Hippocampal formation (tissue), 2 donors: ENCODE data around the gene LONRF3.

Source experiments
- DNase-seq, 2 donors: peaks; one replicate each; lab custom pipeline; 2025; lab: John Stamatoyannopoulos, UW

Gene LONRF3

DNA sequence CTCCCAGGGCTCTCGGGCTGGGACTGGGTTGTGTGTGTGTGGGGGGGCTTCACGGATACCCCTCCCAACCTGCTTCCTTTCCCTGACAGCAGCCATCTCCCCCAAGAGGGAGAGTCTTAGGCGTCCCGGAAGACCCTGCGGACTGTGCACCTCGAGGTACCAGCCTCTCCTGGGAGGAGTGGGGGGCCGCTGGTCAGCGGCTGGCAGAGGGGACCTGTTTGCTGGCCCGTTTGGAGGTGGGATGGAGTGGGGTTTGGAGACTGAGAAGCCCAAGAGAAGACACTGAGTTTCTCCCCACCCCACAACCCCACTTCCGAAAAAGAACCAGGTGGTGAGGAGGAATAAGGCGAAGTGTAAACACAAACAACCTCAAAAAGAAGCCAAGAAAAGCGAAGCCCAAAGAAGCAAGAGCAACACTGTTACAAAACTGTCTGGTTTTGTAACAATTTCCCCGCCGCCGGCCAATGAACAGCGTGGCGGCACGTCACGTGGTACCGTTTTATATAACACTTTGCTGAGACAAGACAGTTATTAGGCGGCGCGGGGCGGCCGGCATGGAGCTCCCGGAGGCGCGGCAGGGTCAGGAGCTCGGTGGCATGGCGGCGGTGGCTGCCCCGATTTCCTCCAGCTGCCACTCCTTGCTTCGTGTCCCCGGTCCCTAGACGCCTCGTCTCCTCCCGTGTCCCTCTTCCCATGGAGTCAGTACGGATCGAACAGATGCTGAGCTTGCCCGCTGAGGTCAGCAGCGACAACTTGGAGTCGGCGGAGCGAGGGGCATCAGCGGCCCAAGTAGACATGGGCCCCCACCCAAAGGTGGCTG is at the start of gene LONRF3:
LONRF3 (plus strand) TSS at position 531 of the 820 bp plus-strand sequence; CDS start at position 694, 163 bp downstream.
- DNase-seq: peak; percentile 11 to 17

DNA sequence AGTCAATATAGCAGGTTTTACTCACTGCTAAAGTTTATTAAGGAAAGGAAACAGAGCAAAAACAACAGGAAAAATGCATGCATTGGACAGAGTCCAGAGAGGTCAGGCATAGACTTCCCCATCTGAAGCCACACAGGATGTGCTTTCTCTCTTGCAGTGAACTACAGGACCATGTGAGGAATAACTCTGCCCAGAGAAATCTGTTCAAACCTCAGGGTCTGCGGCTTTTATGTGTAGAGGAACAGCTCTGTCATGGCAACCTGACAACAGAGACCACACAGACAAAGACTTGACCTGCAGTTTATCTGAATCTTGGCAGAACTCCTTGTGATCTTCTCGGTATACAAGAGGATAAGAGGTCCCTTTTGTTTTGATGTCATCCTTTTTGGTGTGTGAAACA is 46.3 kb upstream of the LONRF3 start:
- no peak for DNase-seq

DNA sequence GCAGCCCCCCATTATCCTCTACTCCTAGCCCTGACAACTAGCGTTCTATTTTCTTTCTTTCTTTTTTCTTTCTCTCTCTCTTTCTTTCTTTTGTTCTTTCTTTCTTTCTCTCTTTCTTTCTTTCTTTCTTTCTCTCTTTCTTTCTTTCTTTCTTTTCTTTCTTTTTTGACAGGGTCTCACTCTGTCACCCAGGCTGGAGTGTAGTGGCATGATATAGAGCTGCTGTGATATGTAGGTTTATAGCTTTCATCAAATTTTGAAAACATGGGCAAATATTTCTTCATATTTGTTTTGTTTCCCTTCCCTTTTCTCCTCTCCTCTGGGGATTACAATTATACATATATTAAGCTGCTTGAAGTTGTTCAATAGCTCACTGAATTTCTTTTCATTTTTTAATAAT is 39.1 kb upstream of the LONRF3 start:
- no peak for DNase-seq

DNA sequence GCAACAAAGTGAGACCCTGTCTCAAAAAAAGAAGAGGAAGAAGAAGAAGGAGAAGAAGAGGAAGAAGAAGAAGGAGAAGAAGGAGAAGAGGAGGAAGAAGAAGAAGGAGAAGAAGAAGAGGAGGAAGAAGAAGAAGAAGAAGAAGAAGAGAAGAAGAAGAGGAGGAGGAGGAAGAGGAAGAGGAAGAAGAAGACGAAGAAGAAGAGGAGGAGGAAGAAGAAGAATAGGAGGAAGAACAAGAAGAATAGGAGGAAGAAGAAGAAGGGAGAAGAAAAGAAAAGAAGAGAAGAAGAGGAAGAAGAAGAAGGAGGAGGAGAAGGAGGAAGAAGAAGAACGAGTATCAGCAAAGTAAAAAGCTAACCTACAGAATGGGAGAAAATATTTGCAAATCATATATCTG is 33.3 kb upstream of the LONRF3 start:
- no peak for DNase-seq

DNA sequence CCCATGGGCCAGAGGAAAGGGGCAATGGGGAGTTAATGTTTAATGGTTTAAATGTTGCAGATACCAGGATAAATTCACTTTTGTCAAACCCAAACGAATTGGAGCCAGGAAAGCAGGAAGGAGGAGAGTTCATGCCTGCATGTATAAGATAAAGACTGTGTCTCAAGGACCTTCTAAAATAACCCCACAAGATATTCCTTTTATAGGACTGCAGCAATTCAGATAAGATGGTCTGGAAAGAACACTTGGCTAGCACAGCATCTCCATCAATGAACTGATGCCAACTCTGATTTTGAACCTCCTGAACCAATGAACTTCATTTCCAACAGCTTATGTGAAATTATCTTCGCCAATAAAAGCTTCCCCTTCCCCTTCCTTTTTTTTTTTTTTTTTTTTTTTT is 31.3 kb upstream of the LONRF3 start:
- DNase-seq: no peak

DNA sequence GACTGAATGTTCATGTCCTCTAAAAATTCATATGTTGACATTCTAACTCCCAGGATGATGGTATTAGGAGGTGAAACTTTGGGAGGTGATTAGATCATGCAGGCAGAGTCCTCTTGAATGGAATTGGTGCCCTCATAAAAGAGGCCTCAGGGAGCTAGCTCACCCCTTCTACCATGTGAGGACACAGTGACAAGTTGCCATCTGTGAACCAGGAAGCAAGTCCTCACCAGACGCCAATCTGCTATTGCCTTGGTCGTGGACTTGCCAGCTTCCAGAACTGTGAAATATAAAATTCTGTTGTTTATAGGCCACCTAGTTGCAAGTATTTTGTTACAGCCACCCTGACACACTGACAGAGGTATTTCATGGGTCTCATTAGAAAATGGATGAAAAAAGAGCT is 28.5 kb upstream of the LONRF3 start:
- DNase-seq: no peak

DNA sequence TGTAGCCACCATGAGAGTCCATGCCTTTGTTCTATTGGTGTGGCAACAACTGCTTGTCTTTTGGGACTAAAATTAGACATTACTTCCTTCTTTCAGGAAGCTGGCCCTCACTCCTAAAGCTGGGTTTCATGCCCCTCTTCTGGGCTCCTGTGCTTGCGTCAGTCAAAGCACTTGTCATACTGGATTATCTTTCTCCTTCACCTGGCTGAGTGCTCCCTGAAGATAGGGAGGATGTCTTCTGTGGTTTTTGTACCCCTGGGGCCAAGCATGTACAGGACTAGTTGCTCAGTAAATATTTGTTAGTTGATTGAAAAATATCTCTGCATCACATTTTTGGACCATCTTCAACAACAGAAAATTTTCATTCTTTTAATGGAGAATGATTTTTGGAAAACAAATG is 26.1 kb upstream of the LONRF3 start:
- no peak for DNase-seq

DNA sequence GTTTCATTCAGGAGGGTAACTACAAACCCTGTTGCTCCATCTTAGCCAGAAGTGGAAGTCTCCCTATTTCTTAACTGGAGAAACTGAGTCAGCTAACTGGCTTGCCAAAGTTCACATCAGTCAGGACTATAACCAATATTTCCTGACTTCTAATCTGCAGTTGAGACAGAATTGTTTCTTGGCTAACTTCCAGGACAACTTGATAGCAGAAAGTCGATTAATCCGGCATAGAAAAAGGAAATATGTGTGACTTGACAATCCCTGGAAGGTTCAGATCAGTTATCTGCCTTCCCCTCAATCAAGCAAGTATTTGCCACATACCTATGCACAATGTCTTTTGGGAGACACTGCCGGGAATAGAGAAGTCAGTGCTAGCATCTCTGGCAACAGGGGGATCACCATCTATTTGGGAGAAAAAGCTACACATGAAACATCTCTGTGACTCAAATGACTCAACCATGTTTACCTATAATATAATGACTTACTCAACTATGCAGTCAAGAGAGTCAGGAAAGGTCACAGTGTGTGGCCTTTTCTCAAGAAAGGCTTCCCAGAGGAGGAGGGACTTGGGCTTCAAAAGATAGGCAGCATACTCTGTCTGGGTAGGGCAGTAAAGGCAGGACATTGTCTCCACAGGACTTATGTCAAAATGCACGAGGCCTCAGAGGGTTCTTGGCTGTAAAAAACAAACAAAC is 12.4 kb upstream of the LONRF3 start:
- DNase-seq: no peak

DNA sequence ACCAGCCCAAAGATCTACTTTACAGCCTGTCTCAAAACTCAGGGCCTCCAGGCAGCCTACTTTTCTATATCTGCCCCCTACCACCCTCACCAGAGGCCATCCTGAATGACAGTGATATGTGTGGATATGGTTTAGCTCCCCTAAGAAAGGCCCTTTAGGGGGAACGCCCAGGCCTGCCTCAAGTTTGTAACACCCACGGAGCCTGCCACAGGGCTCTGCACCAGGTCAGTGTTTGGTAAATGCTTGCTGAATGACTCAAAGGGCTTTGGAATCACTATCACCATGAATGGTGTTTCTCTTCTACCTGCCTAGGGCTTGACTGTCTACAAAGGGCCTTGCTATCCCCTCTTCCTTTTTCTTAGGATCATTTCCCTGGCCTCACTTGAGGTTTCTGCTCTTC is 11.3 kb upstream of the LONRF3 start:
- no peak for DNase-seq

DNA sequence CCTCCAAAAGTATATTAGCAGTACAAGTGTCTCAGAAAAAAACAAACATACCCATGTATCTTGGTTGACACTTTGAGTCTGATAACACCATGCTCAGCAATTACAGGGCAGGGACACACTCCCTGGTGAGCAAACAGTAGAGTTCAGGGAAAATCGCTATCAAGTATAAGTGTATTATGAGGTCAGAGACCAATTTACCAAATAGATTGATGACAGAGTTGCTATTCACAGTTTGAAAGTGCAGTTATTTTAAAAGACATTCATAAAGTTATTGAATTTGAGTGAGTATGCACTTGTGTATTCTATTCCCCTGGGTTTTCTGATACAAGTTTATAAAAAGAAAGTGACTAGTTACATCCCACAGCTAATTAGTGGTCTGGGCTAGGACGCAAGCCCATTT is 10.2 kb upstream of the LONRF3 start:
- DNase-seq: no peak

DNA sequence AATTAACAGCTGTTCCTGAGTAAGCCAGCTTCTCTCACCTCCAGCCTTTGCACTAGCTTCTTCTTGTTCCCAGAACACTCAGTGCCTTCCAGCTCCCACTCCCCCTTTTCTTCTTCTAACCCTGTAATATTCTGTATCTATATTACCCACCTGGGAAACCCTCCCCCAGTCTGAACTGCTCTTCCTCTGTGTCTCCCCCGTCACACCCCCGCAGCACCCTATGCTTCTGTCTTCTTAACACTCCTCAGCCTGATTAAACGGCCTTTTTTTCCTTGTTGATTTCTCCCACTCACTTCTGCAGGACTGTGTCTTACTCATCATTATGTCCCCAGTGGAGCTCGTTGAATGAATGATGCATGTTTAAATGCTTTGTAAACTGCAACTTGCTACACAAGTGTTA is 9.0 kb upstream of the LONRF3 start:
- no peak for DNase-seq

DNA sequence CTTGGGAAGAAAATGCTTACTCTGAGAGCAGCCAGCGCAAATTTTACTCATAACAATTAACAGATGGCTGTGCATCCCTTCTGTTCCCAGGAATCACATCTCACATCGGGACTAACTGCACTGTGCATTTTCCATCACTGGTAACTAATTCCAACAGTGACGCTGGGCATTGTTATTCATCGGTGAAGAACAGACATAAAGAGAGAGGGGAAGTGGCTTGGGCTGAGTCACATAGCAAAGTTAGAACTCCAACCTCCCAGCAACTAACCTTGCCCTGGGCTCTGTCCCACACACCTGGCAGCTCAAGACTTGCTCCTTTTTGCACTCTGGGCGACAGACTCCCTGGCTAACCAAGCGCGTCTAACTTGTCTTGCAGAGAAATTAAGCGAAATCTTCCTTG is 6.4 kb upstream of the LONRF3 start:
- no peak for DNase-seq

DNA sequence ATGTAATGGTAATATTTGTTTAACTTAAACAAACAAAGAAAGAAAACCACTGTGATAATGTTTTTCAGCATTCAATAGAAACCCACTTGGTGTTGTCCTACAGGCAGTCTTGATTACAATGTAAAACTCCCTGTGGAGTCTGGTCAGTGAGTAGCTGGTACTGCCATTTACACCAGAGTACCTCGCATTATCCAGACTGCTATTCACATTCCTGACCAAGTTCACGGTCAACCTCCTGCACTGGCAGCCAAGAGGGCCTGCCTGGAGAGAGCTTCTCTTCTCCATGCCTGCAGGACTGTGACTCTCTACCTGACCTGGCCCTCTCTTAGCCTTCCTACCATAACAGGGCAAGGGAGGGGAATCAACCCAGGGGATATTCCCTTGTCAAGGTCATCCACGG is 2.9 kb upstream of the LONRF3 start:
- DNase-seq: no peak

DNA sequence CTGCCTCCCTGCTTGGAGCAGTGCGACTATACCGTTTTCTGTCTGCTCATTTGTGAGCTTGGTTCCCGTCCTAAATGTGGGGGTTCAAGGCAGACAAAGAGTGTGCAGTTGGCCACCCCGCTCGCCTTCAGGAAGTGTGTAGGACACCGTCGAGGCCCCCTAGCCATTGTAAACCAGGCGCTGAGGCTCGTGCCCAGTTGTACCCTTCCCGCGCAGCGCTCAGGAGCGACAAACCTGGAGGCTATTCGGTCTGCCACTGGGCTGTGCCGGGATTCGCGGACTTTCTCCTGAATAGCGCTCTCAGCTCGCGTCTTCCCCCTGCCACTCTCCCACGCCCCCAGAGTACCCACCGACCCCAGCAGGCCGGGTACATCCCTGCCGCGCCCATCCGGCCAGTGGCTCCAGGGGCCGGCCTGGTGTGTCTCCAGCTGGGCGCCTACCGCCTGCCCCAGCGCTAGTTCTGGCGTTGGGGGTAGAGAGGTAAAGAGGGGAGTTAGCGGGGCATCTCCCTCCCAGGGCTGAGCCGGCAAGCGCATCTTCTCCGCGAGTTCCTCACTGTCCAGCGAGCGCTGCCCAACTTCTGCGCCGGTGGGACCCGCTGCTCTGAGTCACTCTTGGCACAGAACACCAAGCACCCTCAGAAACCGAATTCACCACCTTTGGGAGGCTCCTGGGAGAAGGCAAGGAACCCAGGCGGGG is 880 bp upstream of the LONRF3 start:
- DNase-seq: no peak

DNA sequence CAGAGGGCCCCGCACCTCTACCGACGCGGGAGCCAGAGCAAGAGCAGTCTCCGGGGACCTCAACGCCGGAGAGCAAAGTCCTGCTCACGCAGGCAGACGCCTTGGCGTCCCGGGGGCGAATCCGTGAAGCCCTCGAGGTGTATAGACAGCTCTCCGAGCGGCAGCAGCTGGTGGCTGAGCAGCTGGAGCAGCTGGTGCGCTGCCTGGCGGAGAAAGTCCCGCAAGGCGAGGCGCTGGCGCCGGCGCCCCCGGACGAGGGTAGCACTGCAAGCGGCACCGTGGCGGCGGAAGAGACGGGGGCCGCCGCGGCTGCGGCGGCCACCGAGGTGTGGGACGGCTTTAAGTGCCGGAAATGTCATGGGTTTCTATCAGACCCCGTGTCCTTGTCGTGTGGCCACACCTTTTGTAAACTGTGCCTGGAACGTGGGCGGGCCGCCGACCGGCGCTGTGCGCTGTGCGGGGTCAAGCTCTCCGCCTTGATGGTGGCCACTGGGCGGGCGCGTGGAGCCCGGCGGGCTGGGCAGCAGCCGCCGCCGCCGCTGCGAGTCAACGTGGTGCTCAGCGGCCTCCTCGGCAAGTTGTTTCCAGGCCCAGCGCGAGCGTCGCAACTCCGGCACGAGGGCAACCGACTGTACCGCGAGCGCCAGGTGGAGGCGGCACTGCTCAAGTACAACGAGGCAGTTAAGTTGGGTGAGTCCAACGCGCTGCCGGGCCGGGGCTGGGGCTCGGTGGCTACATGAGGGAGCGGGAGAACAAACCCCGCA is 672 bp downstream of the LONRF3 start:
- DNase-seq: no peak

DNA sequence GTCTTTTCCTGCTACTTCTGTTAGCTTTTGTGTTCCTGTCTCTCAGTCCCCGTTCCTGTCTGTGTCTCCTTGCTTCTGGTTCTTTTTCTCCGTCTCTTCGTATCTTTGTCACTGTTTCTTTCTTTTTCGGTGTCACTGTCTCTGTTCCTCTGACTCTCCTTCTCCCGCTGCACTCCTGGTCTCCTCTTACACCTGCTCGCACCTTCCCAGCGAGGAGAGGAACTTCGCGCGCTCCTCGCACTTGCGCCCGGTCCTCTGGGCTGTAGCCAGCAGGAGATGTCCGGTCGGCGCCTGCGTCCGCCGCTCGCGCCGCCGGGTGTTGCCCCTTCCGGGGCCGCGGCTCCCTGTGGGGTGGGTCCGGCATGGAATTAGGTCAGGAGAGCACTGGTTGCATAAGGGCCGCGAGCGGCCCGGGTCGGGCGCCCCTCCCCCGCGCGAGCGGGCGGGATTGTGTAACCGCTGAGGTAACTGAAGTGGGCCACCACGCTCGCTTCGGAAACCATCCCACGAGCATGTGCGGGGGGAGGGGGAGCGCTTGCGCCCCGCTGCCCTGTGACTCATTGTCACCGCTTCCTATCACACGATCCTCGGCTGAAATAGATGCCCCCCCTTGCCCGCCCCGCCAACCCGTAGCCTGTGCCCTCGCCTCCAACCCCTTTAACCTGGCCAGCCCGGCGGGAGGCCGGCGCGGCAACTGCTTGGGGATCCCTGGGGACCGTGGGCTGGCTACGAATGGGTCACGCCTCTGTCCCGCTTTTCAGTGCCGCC is 1.6 kb downstream of the LONRF3 start:
- no peak for DNase-seq

DNA sequence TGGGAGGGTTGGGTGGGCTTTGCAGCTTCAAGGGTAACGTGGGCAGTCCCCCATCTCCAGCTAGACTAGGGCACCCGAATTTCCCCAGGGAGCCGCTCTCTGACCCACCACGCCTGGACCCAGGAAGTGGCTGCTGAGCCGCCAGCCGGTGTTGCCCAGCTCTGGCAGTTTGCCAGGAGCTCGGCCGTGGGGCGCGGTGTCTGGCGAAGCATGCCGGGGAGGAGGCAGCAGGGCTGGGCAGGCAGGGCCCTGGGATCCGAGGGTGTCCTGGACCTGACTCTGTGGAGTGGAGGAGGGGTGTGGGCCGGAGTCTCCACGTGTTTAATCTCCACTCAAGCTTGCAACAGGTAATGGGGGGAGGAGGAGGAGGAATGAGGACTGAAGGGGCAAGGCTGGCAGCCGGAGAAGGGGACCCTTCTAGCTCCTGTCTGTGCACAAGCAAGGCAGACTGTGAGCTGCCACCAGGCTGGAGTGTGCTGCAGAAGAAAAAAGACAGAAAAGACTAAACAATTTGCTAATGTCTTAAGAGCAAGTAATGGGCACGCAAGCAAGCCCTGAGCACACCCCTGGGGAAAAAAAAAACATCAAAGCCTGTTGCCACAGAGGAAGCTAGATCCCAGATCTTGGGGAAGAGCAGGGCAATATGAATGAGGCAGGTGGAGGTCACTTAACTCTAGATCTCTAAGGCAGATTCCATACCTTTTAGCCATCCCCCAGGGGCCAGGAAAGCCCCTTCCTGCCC is 2.4 kb downstream of the LONRF3 start:
- DNase-seq: peak in 1 of 2 donors; percentile 5

DNA sequence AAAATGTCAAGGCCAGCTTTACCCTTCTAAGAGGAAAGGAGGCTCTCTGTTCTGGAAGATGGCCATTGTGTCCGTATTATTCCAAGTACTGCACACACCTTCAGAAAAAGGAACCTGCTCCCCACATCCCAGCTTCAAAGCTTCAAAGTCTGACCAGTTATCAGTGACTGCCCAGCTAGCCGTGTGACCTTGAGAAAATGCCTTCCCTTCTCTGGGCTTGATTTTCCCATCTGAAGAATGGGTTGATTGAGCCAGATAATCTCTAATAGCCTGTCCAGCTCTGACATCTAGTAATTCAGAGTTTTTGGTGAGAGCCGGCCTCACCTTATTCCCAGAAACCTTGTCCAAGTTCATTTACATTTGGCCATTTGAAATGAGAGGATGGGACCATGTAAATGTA is 3.0 kb downstream of the LONRF3 start:
- DNase-seq: no peak

DNA sequence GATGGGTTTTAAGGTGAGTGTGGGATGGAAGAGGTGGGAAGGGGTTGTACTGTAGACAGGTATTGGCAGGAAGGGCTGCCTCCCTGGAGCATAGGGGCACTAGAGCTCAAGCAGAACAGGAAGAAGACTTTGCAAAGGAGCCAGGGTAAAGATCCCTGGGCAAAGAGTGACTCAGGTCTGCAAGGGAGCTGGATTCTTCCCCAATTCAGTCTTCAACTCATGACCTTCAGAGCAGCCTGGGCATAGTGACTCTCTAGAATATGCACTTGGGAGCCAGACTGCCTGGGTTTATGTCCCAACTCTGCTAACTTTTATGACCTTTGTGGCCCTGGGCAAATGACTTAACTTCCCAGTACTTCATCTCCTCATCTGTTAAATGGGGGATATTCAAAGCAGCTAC is 4.0 kb downstream of the LONRF3 start:
- no peak for DNase-seq

DNA sequence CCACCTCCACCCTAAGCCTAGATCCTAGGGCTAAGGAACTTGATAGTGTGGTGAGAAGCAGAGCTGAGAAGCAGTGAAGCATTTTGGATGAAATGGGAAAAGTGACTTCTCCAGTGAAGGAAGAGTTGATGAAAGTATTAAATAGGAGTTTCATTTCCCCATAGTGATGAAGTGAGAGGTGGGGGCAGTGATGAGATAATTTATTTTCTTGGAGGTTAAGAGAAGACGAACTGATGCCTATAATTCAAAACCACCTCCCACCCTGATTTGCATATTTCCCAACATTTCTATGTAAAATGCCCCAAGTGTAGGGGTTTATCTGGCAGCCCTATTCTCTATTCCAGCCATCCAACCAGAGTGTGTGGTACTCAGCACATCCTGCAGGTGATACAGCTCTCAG is 6.3 kb downstream of the LONRF3 start:
- no peak for DNase-seq

DNA sequence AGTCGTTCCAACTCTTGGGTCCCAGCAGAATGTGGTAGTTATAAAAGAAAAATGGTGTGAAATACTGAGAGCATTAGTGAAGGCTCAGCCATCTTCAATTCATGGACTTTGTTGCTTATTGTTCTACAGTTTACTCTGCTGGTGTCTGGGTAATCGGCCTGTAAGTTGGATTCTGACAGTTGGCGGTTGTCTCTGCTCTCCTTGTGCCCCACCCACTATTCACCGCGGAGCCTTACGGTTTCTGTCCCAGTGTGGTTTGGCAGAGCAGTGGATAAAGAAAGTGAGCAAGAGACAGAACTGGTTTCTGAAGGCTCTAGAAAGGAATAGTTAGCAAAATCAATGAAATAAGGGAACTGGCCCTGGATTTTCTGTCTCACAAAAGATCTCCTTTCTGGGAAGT is 9.1 kb downstream of the LONRF3 start:
- DNase-seq: no peak
